ENCODE measurements around the gene FKBP6.

- no peak for TF ChIP-seq CTCF (conservative IDR thresholded peaks at IDR 0.05 in 1 of 2, IDR thresholded peaks at IDR 0.05 in 1 of 2; ENCODE audit: extremely low read depth in 1 of 2, insufficient read depth in 1 of 2, low read depth in 1 of 2, low read length in 2 of 2)
- no peak for TF ChIP-seq EZH2 (IDR thresholded peaks at IDR 0.05; ENCODE audit: borderline replicate concordance, low read length)
These were observed 13.9 kb downstream of the FKBP6 start for GRCh38 chr7:73341877-73342276.

Data from mammary epithelial cell (primary cell).